Effector CD4-positive, alpha-beta T cell (primary cell): ENCODE measurements around the gene P3R3URF.

Experiments used
- DNase-seq: peaks from one replicate; pipeline ENCODE4 v3.0.0-alpha.2; 2020

P3R3URF gene

GRCh38 chr1:46171871-46172270 lies 4.4 kb downstream of the P3R3URF start:
- no peak for DNase-seq

GRCh38 chr1:46171351-46171750 lies 4.9 kb downstream of the P3R3URF start:
- DNase-seq: no peak

GRCh38 chr1:46169811-46170454 lies 6.4 kb downstream of the P3R3URF start:
- DNase-seq: no peak

GRCh38 chr1:46168477-46168876 lies 7.8 kb downstream of the P3R3URF start:
- DNase-seq: no peak

GRCh38 chr1:46166521-46167462 lies 9.5 kb downstream of the P3R3URF start:
- DNase-seq: peak; percentile 14

GRCh38 chr1:46160212-46160611 lies 16.1 kb downstream of the P3R3URF start:
- DNase-seq: no peak

- DNase-seq: no peak
These were observed 16.8 kb downstream of the P3R3URF start for GRCh38 chr1:46159516-46159915.

GRCh38 chr1:46158312-46159281 lies 17.7 kb downstream of the P3R3URF start:
- DNase-seq: no peak

GRCh38 chr1:46157916-46158311 lies 18.4 kb downstream of the P3R3URF start:
- no peak for DNase-seq

- DNase-seq: no peak
These were observed 22.6 kb downstream of the P3R3URF start for GRCh38 chr1:46153732-46154131.

- DNase-seq: no peak
These were observed 23.1 kb downstream of the P3R3URF start for GRCh38 chr1:46153228-46153627.

GRCh38 chr1:46152016-46152415 lies 24.3 kb downstream of the P3R3URF start:
- DNase-seq: no peak

- DNase-seq: no peak
These were observed 26.2 kb downstream of the P3R3URF start for GRCh38 chr1:46150085-46150484.

- no peak for DNase-seq
These were observed 28.0 kb downstream of the P3R3URF start for GRCh38 chr1:46148318-46148717.

GRCh38 chr1:46137916-46138315 lies 38.4 kb downstream of the P3R3URF start:
- no peak for DNase-seq

- DNase-seq: no peak
These were observed 39.6 kb downstream of the P3R3URF start for GRCh38 chr1:46136711-46137110.

- no peak for DNase-seq
These were observed 41.5 kb downstream of the P3R3URF start for GRCh38 chr1:46134660-46135331.

GRCh38 chr1:46133781-46134350 lies 42.4 kb downstream of the P3R3URF start:
- DNase-seq: no peak

- no peak for DNase-seq
These were observed 43.1 kb downstream of the P3R3URF start for GRCh38 chr1:46133181-46133658.

- DNase-seq: peak; percentile 68
These were observed 43.6 kb downstream of the P3R3URF start, which contains the start of gene PIK3R3 for GRCh38 chr1:46132529-46133180. TSS of gene PIK3R3 (minus strand) at chr1:46132629. CDS start at chr1:46131952, 677 bp downstream.
